ENCODE measurements around the gene IP6K3.

Gene IP6K3

DNA sequence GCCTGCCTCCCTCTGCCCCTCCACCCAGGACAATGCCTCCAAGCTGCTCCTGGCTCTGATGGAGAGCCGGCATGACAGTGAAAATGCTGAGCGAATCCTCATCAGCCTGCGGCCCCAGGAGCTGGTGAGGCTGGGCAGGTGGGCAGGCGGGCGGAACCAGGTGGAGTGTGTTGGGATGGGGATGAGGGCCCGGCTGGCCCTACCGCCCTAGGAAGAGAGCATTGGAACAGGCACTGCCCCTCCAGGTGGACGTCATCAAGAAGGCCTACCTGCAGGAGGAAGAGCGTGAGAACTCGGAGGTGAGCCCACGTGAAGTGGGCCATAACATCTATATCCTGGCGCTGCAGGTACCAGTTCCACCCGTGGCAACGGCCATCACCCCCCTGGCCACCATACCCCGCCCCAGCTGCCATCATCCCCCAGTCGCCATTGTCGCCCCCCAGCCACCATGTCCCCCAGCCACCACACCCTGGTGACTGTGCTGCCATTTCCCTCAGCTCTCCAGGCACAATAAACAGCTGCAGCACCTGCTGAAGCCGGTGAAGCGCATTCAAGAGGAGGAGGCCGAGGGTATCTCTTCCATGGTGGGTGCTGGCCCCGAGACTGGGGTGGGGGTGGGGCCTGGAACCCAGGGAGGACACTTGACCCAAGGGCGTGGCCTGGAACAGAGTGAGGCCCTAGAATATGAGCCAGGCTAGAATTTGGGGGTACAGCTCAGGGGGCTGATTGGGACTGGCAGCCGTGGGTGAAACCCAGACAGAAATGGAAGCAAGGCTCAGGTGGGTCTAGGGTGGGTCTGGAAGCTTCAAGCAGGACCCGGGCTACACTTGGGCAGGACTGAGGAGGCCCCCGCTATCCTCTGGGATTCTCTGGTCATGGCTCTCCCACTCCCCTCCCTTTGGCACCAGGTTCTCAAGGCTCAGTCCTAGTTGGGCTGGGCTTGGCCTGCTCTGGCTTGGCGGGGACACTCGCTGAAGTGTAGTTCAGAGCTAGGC, 59.4 kb downstream of the IP6K3 start:
- no peak for DNase-seq

DNA sequence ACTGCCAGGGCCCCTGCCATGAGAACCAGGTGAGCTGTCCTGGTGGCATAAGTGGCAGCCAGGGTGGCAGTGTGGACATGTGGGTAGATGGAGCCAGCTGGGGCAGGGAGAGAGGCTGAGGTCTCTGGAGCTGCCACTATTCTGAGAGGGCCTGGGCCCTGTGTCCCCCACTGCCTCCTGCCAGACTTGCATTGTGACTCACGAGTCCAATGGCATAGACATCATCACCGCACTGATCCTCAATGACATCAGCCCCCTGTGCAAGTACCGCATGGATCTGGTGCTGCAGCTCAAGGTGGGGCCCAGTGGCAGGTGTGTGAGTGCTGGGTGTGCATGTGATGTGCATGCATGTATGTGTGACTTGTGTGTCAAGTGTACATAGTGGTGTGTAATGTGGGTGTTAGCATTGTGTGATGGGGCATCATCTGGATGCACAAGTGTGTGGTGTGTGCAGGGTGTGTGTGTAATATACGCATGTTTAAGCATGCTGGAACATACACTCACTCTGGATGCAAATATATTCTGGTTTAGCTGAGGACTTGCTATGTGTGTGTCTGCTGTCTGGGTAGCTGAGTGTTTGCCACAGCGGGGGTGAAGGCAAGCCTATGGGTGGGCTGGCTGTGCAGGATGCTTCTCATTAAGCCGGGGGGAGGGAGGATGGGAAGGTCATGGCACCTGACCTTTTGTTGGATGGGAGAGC, 60.3 kb downstream of the IP6K3 start:
- DNase-seq, result no peak

DNA sequence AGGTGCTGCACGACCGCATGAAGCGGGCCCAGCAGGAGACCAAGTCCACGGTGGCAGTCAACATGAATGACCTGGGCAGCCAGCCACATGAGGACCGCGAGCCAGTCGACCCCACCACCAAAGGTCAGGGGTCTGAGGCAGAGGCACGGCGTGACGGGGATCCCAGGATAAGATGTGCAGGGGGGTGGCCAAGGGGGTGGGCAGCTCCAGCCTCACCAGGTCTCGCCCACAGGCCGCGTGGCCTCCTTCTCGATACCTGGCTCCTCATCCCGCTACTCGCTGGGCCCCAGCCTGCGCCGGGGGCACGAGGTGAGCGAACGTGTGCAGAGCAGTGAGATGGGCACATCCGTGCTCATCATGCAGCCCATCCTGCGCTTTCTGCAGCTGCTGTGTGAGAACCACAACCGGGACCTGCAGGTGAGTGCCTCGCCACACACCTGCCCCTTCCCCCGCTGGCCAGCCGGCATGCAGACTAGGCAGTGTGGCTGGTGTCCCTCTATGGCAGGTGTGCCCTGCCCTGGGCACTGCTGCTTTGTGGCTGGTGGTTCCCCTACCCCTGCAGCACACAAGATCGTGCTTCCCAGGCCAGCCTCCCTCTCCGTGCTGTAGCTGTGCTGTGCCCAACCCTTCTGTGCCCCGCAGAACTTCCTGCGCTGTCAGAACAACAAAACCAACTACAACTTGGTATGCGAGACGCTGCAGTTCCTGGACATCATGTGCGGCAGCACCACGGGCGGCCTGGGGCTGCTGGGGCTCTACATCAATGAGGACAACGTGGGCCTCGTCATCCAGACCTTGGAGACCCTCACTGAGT, 61.1 kb downstream of the IP6K3 start:
- no peak for DNase-seq

GRCh38 chr6:33684983-33685382, 61.7 kb downstream of the IP6K3 start:
- no peak for DNase-seq

DNA sequence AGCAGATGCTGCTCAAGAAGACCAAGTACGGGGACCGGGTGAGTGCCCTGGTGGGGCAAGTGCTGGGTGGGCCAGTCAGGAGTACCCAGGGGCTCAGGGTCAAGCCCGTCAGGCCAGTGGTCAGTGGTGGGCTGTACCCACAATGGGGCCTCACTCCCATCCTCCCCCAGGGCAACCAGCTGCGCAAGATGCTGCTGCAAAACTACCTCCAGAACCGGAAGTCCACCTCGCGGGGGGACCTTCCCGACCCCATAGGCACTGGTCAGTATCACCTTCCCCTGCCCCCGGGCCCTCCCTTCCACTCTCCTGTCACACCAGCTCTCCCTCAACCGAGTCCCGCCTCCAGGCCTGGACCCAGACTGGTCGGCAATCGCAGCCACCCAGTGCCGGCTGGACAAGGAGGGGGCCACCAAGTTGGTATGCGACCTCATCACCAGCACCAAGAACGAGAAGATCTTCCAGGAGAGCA, 62.2 kb downstream of the IP6K3 start:
- DNase-seq, result no peak

DNA sequence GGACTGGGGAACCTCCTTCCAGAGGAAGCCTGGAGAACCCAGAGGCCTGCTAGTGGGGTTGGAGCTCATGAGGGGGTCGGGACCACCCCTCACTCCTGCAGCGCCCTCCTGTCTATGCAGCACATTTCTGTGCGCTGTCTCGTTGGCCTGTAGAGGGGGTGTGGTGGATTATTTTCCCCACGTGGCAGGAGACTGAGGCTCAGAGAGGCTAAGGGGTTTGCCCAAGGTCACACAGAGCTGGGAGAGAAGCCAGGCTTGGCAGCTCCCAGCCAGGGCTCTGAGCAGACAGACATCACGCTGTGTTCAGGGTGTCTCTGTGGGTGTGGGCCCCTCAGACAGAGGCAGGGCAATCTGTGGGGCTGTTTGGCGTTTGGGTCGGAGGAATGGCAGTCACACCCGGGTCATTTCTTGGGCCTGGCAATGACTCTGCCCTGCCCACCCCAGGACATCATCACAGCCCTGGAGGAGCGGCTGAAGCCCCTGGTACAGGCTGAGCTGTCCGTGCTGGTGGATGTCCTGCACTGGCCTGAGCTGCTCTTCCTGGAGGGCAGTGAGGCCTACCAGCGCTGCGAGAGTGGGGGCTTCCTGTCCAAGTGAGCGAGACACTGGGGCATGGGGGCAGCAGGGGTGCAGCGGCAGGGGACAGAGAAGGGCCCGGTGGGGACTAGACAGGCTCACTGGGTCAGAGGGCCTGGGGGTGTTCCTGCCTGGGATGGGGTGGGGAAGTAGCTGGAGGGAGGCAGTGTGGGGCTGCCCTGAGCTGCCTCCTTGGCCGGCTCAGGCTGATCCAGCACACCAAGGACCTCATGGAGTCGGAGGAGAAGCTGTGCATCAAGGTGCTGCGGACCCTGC, 62.9 kb downstream of the IP6K3 start:
- DNase-seq, result no peak

- DNase-seq, result no peak
Observed at GRCh38 chr6:33683051-33683571, 63.6 kb downstream of the IP6K3 start.

- no peak for DNase-seq
Observed at GRCh38 chr6:33682341-33682740, 64.4 kb downstream of the IP6K3 start.

GRCh38 chr6:33679761-33680160, 66.9 kb downstream of the IP6K3 start:
- DNase-seq, result no peak

- no peak for DNase-seq
Observed at GRCh38 chr6:33678932-33679490, 67.7 kb downstream of the IP6K3 start.

DNA sequence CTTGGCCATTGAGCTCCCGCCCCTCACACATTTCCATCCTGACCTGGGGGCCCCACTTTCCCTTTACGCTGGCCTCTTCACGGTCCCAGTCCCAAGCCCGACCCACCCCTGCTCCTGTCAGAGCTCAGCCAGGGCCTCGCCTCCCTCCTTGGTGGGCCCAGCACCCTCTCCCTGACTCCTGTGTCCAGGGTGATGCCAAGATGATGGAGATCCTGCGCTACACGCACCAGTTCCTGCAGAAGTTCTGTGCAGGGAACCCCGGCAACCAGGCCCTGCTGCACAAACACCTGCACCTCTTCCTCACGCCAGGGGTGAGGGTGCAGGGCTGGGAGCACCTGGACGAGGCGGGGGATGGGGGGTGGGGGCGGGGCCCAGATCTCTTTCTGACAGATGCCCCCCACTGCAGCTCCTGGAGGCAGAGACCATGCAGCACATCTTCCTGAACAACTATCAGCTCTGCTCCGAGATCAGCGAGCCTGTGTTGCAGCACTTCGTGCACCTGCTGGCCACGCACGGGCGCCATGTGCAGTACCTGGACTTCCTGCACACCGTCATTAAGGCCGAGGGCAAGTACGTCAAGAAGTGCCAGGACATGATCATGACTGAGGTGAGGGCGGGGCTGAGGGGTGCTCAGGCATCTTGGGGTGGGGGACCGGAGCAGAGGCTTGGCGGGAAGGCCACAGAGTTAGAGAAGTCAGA, 68.3 kb downstream of the IP6K3 start:
- no peak for DNase-seq

DNA sequence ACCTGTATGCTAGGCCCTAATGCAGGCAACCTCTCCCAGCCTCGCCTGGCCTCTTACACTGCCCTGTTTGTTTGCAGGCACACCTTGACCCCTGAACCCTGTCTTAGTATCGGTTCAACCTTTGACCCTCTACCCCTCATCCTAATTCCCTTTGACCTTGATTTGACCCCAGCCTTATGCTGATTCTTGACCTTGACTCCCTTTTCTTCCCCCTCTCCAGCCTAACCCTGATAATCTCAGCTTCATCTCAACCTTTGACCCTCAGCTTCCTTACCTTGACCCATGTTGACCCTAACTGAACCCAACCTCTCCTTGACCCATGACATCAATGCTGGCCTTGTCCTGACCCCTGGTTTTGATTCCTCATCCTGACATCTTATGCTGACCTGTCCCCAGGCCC, 69.0 kb downstream of the IP6K3 start:
- DNase-seq, result no peak

DNA sequence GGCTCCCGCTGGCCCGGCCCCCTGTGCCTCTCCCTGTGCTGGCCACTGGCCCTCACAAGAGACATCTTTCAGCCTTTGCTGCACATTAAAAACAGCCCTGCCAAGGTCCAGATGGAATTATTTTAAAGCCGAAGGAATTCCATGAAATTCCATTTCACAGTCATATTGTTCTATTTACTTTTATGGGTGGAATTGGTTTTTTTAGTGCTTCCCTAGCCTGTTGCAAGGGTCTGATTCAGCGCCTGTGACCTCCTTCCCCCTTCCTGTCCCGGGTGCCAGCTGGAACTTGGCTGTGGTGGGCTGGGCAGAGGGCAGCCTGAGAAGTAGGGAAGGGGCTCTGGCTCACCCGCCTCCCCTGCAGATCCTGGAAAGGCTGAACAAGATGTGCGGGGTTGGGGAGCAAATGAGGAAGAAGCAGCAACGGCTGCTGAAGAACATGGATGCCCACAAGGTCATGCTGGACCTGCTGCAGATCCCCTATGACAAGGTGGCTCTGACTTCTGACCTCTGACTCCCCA, 69.5 kb downstream of the IP6K3 start:
- no peak for DNase-seq

DNA sequence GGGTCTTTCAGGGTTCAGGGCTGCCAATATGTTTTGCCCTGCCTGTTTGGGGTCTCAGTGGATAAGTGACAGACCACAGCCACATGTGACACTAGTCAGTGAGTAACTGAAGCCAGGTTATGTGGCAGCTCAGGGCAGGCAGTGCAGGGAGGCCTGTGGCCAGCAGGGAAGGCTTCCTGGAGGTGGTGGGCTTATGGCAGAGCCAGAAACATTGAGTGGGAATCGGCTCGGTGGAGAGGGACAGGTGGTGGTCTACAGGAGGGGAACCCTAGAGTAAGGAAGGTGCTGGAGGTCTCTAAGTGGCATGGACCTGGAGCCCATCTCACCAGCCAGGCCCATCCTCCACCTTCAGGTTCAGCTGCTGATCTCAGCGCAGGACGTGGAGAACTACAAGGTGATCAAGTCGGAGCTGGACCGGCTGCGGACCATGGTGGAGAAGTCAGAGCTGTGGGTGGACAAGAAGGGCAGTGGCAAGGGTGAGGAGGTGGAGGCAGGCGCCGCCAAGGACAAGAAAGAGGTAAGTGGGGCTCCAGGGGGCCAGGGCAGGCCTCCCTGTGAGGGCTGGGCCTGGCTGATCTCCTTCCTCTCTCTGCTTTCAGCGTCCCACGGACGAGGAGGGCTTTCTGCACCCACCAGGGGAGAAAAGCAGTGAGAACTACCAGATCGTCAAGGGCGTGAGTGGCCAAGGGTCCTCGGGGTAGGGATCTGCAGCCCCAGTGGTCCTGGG, 70.1 kb downstream of the IP6K3 start:
- no peak for DNase-seq

- no peak for DNase-seq
Observed at GRCh38 chr6:33675968-33676367, 70.7 kb downstream of the IP6K3 start.

- DNase-seq, result no peak
Observed at GRCh38 chr6:33673851-33674250, 72.9 kb downstream of the IP6K3 start.

GRCh38 chr6:33672808-33673207, 73.9 kb downstream of the IP6K3 start:
- no peak for DNase-seq

DNA sequence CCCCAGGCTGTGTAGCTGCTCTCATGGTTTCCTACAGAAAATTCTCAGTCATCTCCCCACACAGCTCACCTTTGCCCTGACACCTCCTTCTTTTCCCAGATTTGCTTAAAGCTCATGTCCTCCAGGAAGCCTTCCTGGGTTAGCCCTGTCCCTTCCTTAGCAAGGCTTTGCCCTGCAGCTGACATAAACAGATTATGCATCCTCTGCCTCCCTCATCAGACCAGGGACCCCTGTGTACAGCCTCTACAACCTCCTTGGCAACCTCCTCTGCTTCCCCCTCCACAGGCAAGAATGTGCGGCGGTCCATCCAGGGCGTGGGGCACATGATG, 75.0 kb downstream of the IP6K3 start:
- DNase-seq, result no peak
